Bronchial epithelial cell (primary cell): ENCODE measurements around the gene MLLT10. TPM values are rescaled to one million over a fixed set of nuclear protein-coding genes. Genes with fewer than 3 reads are reported as not detected.

Experiments used
- DNase-seq: peaks from one replicate; pipeline ENCODE4 v3.0.0-alpha.2; 2010; ENCODE audit warnings: low read depth
- FAIRE-seq: peaks from 2 replicates; lab custom pipeline; 2011; peaks lifted over from hg19 to GRCh38; lab: Jason Lieb, UNC
- H3K27me3 ChIP-seq: 2 replicates; pipeline ENCODE4 v1.5.1; 2011; ENCODE audit warnings: low read length; ENCODE audit not compliant: control insufficient read depth, insufficient read depth
- H3K36me3 ChIP-seq: 2 replicates; pipeline ENCODE4 v1.5.1; 2011; ENCODE audit warnings: low read length; ENCODE audit not compliant: control insufficient read depth, insufficient read depth
- H3K4me3 ChIP-seq: 2 replicates; pipeline ENCODE4 v1.5.1; 2011; ENCODE audit warnings: mild to moderate bottlenecking, low read depth, low read length, control low read depth
- CTCF ChIP-seq: IDR thresholded peaks from 2 replicates; pipeline ENCODE4 v1.5.1; 2011; ENCODE audit warnings: mild to moderate bottlenecking, moderate library complexity, low read length, control low read depth, inconsistent platforms; ENCODE audit not compliant: insufficient read depth, severe bottlenecking
- total RNA-seq: library from RNA; depleted of rRNA; stranded (reverse); fragments of >200 nt; gene quantifications from 2 replicates; pipeline ENCODE4 v1.2.1, GENCODE V29; 2014

The MLLT10 gene
- total RNA-seq, 1 donor from 2014 or later = 40.8 TPM

- TF ChIP-seq CTCF = no peak
- Histone ChIP-seq H3K27me3 (no peaks in the 10 kb centered on the region), H3K4me3 (no peak overlapping the region), H3K36me3 (no peaks in the 10 kb centered on the region)
- DNase-seq (no peak), FAIRE-seq (no peak)
Observed at GRCh38 chr10:21505711-21506278, 28.2 kb upstream of the MLLT10 start.

DNA sequence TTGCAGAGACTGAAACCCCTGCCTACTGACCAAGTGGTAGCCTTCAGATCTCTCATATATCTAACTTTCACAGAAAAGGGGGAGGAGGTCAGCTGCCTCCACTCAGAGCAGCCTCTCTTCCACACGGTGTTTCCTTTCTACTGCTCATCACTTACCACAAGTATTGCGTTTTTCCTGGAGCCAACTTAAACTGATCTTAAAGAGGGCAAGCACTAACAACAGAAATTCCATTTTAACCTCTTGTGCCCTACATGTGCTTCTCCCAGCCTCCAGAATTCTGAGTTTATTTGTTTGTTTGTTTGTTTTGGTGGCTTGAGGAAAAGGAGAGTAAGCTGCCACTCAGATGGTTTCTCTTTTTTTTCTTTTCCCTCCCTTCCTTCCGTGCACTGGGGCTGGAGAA, 27.7 kb upstream of the MLLT10 start:
- Histone ChIP-seq H3K36me3 (no peaks in the 10 kb centered on the region), H3K4me3 (no peak overlapping the region), H3K27me3 (no peaks in the 10 kb centered on the region)
- no peak for TF ChIP-seq CTCF
- FAIRE-seq (no peak), DNase-seq (no peak)

DNA sequence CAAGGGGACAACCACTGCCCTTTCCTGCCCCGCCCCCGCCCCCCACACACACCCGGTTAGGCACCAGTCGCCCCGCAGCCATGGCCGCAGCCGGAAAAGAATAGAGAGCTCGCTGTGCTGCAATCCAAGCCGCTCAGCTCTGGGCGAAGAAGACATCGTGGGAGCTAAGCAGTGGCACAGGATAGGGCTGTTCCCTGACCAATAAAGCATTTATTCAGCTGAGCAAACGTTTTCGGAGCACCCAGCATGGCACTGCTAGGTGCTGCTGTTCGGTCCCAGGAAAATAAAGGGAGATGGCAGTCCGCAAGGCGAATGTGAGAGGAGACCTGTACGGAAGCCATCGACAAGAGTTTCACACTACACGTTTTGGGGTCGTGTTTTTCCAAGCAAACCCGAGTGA, 26.9 kb upstream of the MLLT10 start:
- DNase-seq (no peak), FAIRE-seq (no peak)
- no peak for TF ChIP-seq CTCF
- H3K4me3 ChIP-seq = no peak overlapping the region
- no peaks in the 10 kb centered on the region for H3K27me3 ChIP-seq
- H3K36me3 ChIP-seq = no peaks in the 10 kb centered on the region

DNA sequence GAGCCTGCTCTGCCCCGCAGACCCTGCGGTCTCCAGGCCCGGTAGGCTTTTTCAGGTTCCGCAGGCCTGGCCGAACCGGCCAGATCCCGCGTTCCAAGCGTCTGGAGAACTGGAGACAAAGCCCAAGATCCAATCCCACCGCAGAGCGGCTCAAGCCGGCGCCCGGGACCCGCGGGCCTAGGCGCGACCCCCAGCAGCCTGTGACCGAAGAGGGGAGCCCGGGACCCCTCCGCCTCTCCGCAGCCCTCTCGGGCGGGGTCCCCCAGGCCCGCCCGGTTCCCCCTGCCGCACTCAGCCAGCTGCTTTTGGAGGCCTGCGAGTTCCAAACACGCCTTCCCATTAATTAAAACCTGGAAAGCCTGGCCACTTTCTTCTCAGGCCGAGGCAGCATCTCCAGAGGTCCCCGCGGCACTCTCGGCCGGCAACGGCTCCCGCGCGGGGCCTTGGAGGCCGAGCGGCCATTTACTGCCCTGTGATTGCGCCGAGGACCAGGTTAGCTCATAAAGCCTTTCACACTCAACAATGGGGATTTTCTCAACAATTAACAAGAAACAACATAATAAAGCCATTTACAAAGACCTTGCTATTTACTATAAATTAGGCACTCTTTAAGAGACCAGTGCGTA, 25.2 kb upstream of the MLLT10 start:
- FAIRE-seq (no peak), DNase-seq (no peak)
- no peaks in the 10 kb centered on the region for H3K27me3 ChIP-seq
- no peak overlapping the region for H3K4me3 ChIP-seq
- no peak for TF ChIP-seq CTCF
- H3K36me3 ChIP-seq = no peaks in the 10 kb centered on the region

DNA sequence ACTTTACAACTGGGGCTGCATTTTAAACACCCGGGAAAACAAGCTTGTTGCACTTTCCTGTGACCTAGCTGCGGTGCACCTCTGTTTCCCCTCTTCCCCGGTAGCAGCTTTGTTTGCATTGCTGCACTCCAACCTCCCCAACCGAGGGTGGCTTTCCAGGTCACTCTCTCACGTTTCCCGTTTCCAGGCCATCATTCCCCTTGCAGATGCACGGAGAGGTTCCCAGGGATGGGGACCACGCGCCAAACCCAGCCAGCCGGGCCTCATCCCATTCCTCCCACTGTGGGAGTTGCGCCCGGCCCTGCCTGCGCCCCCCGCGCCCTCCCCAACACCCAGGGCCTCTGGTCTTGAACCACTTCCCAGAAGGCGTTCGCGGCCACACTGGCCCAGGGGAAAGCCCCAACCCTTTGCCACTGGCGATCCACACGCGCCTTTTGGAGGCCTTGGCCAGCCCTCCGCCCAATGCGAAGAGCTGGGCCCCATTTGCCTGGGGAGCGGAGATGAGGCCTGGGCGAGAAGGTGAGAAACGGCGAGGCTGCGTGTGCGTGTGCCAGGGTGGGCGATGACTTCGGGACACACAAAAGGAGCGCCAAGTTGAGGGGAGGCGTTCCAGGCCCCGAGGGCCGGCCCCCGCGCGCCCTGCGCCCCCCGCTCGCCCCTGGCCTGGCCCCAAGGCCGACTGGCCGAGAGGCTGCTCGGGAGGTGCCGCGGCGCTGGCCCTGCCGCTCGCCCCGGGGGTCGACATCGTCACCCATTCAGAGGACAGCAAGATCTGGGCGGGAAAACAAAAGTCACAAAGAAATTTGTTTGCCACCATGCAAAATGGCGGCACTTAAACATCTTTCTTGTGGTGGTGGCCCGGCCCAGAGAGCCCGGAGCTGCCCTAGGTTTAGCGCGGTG, 24.4 kb upstream of the MLLT10 start:
- H3K4me3 ChIP-seq = peak overlapping the region; percentile 11
- no peak for TF ChIP-seq CTCF
- no peak for FAIRE-seq

More for the DNA sequence above, 24.4 kb upstream of the MLLT10 start:
- Histone ChIP-seq H3K36me3 (no peaks in the 10 kb centered on the region), H3K27me3 (no peaks in the 10 kb centered on the region)
- DNase-seq = no peak
